Anterior cingulate cortex (tissue), 58 donors: ENCODE results near the gene FGFBP1.

ENCODE experiments used
- DNase-seq, 58 donors: peaks; one replicate each; lab custom pipeline; 2025; lab: John Stamatoyannopoulos, UW

FGFBP1 gene

GRCh38 chr4:15914291-15914690 lies 24.2 kb downstream of the FGFBP1 start:
- DNase-seq, result no peak

GRCh38 chr4:15913631-15913970 lies 24.9 kb downstream of the FGFBP1 start:
- no peak for DNase-seq

- no peak for DNase-seq
These were observed 25.4 kb downstream of the FGFBP1 start for GRCh38 chr4:15912961-15913630.

GRCh38 chr4:15912236-15912635 lies 26.3 kb downstream of the FGFBP1 start:
- DNase-seq, result no peak

GRCh38 chr4:15910155-15910940 lies 28.2 kb downstream of the FGFBP1 start:
- no peak for DNase-seq

- no peak for DNase-seq
These were observed 31.1 kb downstream of the FGFBP1 start for GRCh38 chr4:15907430-15907829.

GRCh38 chr4:15906020-15906443 lies 32.5 kb downstream of the FGFBP1 start:
- DNase-seq, result peak in 1 of 58 donors; percentile 6

GRCh38 chr4:15902746-15903145 lies 35.8 kb downstream of the FGFBP1 start:
- DNase-seq, result no peak

GRCh38 chr4:15901998-15902397 lies 36.5 kb downstream of the FGFBP1 start:
- no peak for DNase-seq

- DNase-seq, result no peak
These were observed 37.5 kb downstream of the FGFBP1 start for GRCh38 chr4:15901007-15901406.

GRCh38 chr4:15899511-15899910 lies 39.0 kb downstream of the FGFBP1 start:
- DNase-seq, result no peak

- DNase-seq, result no peak
These were observed 39.6 kb downstream of the FGFBP1 start for GRCh38 chr4:15898902-15899301.

- DNase-seq, result no peak
These were observed 41.0 kb downstream of the FGFBP1 start for GRCh38 chr4:15897577-15897976.

GRCh38 chr4:15894921-15895916 lies 43.3 kb downstream of the FGFBP1 start:
- DNase-seq, result peak in 11 of 58 donors; percentile 1 to 29 (median 6)

GRCh38 chr4:15894393-15894792 lies 44.1 kb downstream of the FGFBP1 start:
- DNase-seq, result no peak

- DNase-seq, result no peak
These were observed 44.6 kb downstream of the FGFBP1 start for GRCh38 chr4:15893962-15894361.

- DNase-seq, result no peak
These were observed 47.2 kb downstream of the FGFBP1 start for GRCh38 chr4:15891312-15891711.

- DNase-seq, result no peak
These were observed 48.2 kb downstream of the FGFBP1 start for GRCh38 chr4:15890246-15890829.

GRCh38 chr4:15888515-15888914 lies 50.0 kb downstream of the FGFBP1 start:
- DNase-seq, result no peak
